Bronchial epithelial cell (primary cell): ENCODE measurements around the gene SELENOO. TPM values are rescaled to one million over a fixed set of nuclear protein-coding genes. Genes with fewer than 3 reads are reported as not detected.

Experiments used
- DNase-seq: peaks from one replicate; pipeline ENCODE4 v3.0.0-alpha.2; 2010; ENCODE audit warnings: low read depth
- FAIRE-seq: peaks from 2 replicates; lab custom pipeline; 2011; peaks lifted over from hg19 to GRCh38; lab: Jason Lieb, UNC
- H3K27me3 ChIP-seq: 2 replicates; pipeline ENCODE4 v1.5.1; 2011; ENCODE audit warnings: low read length; ENCODE audit not compliant: control insufficient read depth, insufficient read depth
- H3K36me3 ChIP-seq: 2 replicates; pipeline ENCODE4 v1.5.1; 2011; ENCODE audit warnings: low read length; ENCODE audit not compliant: control insufficient read depth, insufficient read depth
- H3K4me3 ChIP-seq: 2 replicates; pipeline ENCODE4 v1.5.1; 2011; ENCODE audit warnings: mild to moderate bottlenecking, low read depth, low read length, control low read depth
- CTCF ChIP-seq: IDR thresholded peaks from 2 replicates; pipeline ENCODE4 v1.5.1; 2011; ENCODE audit warnings: mild to moderate bottlenecking, moderate library complexity, low read length, control low read depth, inconsistent platforms; ENCODE audit not compliant: insufficient read depth, severe bottlenecking
- total RNA-seq: library from RNA; depleted of rRNA; stranded (reverse); fragments of >200 nt; gene quantifications from 2 replicates; pipeline ENCODE4 v1.2.1, GENCODE V29; 2014

Gene SELENOO
- total RNA-seq, 1 donor from 2014 or later, result 20.8 TPM

- no peak for DNase-seq
- H3K4me3 ChIP-seq, result no peak overlapping the region
- FAIRE-seq, result no peak
- no peak for TF ChIP-seq CTCF
- no peaks in the 10 kb centered on the region for H3K36me3 ChIP-seq
- no peaks in the 10 kb centered on the region for H3K27me3 ChIP-seq
Measured at GRCh38 chr22:50262973-50263617, 62.3 kb downstream of the SELENOO start.

- Histone ChIP-seq H3K4me3 (no peak overlapping the region), H3K27me3 (no peaks in the 10 kb centered on the region), H3K36me3 (no peaks in the 10 kb centered on the region)
- TF ChIP-seq CTCF, result no peak
- FAIRE-seq (no peak), DNase-seq (no peak)
Measured at GRCh38 chr22:50264104-50264745, 63.4 kb downstream of the SELENOO start.

- DNase-seq, result no peak
- no peak overlapping the region for H3K4me3 ChIP-seq
- H3K36me3 ChIP-seq, result no peaks in the 10 kb centered on the region
- no peak for FAIRE-seq
- H3K27me3 ChIP-seq, result no peaks in the 10 kb centered on the region
- TF ChIP-seq CTCF, result no peak
Measured at GRCh38 chr22:50264946-50265669, 64.3 kb downstream of the SELENOO start.

- Histone ChIP-seq H3K36me3 (no peaks in the 10 kb centered on the region), H3K4me3 (no peak overlapping the region), H3K27me3 (no peaks in the 10 kb centered on the region)
- FAIRE-seq (no peak), DNase-seq (no peak)
- no peak for TF ChIP-seq CTCF
Measured at GRCh38 chr22:50266994-50267393, 66.2 kb downstream of the SELENOO start.

Other genes with a start within 250 kb of the SELENOO start
- 67.1 and 130 TPM in 2 replicates for gene PIM3, start 240.2 kb upstream of the SELENOO start, total RNA-seq
- not detected in 2 replicates for gene IL17REL, start 188.2 kb upstream of the SELENOO start, total RNA-seq
- gene TTLL8, start 142.7 kb upstream of the SELENOO start, total RNA-seq, result not detected in 2 replicates
- gene MLC1, start 115.6 kb upstream of the SELENOO start, total RNA-seq, result under 0.01 TPM in 1 of 2 replicates, not detected in the other
- gene MOV10L1, start 111.0 kb upstream of the SELENOO start, total RNA-seq, result 0.26 and 1.4 TPM in 2 replicates
- gene PANX2, start 30.3 kb upstream of the SELENOO start, total RNA-seq, result 0.26 and 0.77 TPM in 2 replicates
- 38.3 and 43.7 TPM in 2 replicates for gene TRABD, start 15.1 kb upstream of the SELENOO start, total RNA-seq
- 18.2 TPM in 2 replicates for gene TUBGCP6, start 44.0 kb downstream of the SELENOO start, total RNA-seq
- gene HDAC10, start 50.3 kb downstream of the SELENOO start, total RNA-seq, result 9.7 and 13.8 TPM in 2 replicates
- 12.4 and 14.1 TPM in 2 replicates for gene MAPK12, start 60.7 kb downstream of the SELENOO start, total RNA-seq
- 3.4 and 9.0 TPM in 2 replicates for gene MAPK11, start 69.4 kb downstream of the SELENOO start, total RNA-seq
- 138 and 176 TPM in 2 replicates for gene PLXNB2, start 106.6 kb downstream of the SELENOO start, total RNA-seq
- 1.1 and 1.8 TPM in 2 replicates for gene DENND6B, start 126.0 kb downstream of the SELENOO start, total RNA-seq
- 50.5 and 57.5 TPM in 2 replicates for gene PPP6R2, start 142.3 kb downstream of the SELENOO start, total RNA-seq